H9 (cell line): ENCODE results near the gene SYNE2. TPM values are rescaled to one million over a fixed set of nuclear protein-coding genes. Genes with fewer than 3 reads are reported as not detected.

Experiments used
- DNase-seq: peaks from one replicate; pipeline ENCODE4 v3.0.0-alpha.2; 2017
- H2AFZ ChIP-seq: one replicate; pipeline ENCODE4 v1.6.1; 2013; ENCODE audit warnings: mild to moderate bottlenecking, low read length, control low read depth, moderate library complexity
- H2AK5ac ChIP-seq: 2 replicates; pipeline ENCODE4 v1.6.1; 2013; ENCODE audit warnings: low read length, control low read depth, mixed read lengths; ENCODE audit not compliant: insufficient read length
- H2BK120ac ChIP-seq: one replicate; pipeline ENCODE4 v1.6.1; 2013; ENCODE audit warnings: low read depth, mild to moderate bottlenecking, low read length, control low read depth, inconsistent platforms; ENCODE audit not compliant: poor library complexity, severe bottlenecking
- H2BK12ac ChIP-seq: 2 replicates; pipeline ENCODE4 v1.6.1; 2013; ENCODE audit warnings: low read length, control low read depth, mixed read lengths, low read depth; ENCODE audit not compliant: insufficient read length
- H2BK15ac ChIP-seq: 2 replicates; pipeline ENCODE4 v1.6.1; 2013; ENCODE audit warnings: low read depth, low read length, control low read depth
- H2BK20ac ChIP-seq: one replicate; pipeline ENCODE4 v1.6.1; 2013; ENCODE audit warnings: low read depth, mild to moderate bottlenecking, low read length, control low read depth, inconsistent platforms; ENCODE audit not compliant: poor library complexity, severe bottlenecking
- H2BK5ac ChIP-seq: 2 replicates; pipeline ENCODE4 v1.6.1; 2013; ENCODE audit warnings: low read length, control low read depth, mixed read lengths; ENCODE audit not compliant: insufficient read length
- H3K14ac ChIP-seq: 2 replicates; pipeline ENCODE4 v1.6.1; 2013; ENCODE audit warnings: low read length, control low read depth; ENCODE audit not compliant: insufficient read depth
- H3K18ac ChIP-seq: 2 replicates; pipeline ENCODE4 v1.6.1; 2013; ENCODE audit warnings: low read depth, mild to moderate bottlenecking, mixed read lengths, low read length, control low read depth; ENCODE audit not compliant: insufficient read length
- H3K23ac ChIP-seq: 2 replicates; pipeline ENCODE4 v1.6.1; 2013; ENCODE audit warnings: low read length, control low read depth, mixed read lengths, low read depth; ENCODE audit not compliant: insufficient read length
- H3K23me2 ChIP-seq: 2 replicates; pipeline ENCODE4 v1.6.1; 2013; ENCODE audit warnings: low read depth, mild to moderate bottlenecking, mixed read lengths, low read length, control low read depth; ENCODE audit not compliant: insufficient read length, poor library complexity, severe bottlenecking
- H3K27ac ChIP-seq: 2 replicates; pipeline ENCODE4 v1.5.1; 2013; ENCODE audit warnings: low read length, control low read depth, mixed read lengths, low read depth; ENCODE audit not compliant: insufficient read length
- H3K27me3 ChIP-seq: 2 replicates; pipeline ENCODE4 v1.6.1; 2013; ENCODE audit warnings: low read length, control low read depth, inconsistent platforms; ENCODE audit not compliant: insufficient read depth
- H3K4ac ChIP-seq: 2 replicates; pipeline ENCODE4 v1.6.1; 2013; ENCODE audit warnings: low read depth, mild to moderate bottlenecking, control low read depth, inconsistent platforms, low read length, moderate library complexity
- H3K4me1 ChIP-seq: 2 replicates; pipeline ENCODE4 v1.6.1; 2013; ENCODE audit warnings: low read length, control low read depth, inconsistent platforms; ENCODE audit not compliant: insufficient read depth
- H3K4me2 ChIP-seq: 2 replicates; pipeline ENCODE4 v1.6.1; 2013; ENCODE audit warnings: low read length, control low read depth, mixed read lengths; ENCODE audit not compliant: insufficient read length, insufficient read depth
- H3K56ac ChIP-seq: 2 replicates; pipeline ENCODE4 v1.6.1; 2013; ENCODE audit warnings: low read depth, mild to moderate bottlenecking, mixed read lengths, low read length, control low read depth; ENCODE audit not compliant: insufficient read length
- H3K79me1 ChIP-seq: 2 replicates; pipeline ENCODE4 v1.6.1; 2013; ENCODE audit warnings: low read depth, mild to moderate bottlenecking, moderate library complexity, low read length, control low read depth, inconsistent platforms; ENCODE audit not compliant: insufficient read depth, poor library complexity, severe bottlenecking
- H3K79me2 ChIP-seq: 2 replicates; pipeline ENCODE4 v1.6.1; 2013; ENCODE audit warnings: low read length, control low read depth, inconsistent platforms; ENCODE audit not compliant: insufficient read depth
- H3K9ac ChIP-seq: 2 replicates; pipeline ENCODE4 v1.6.1; 2013; ENCODE audit warnings: low read length, control low read depth, mixed read lengths; ENCODE audit not compliant: insufficient read length; ENCODE audit errors: extremely low read depth
- H3K9me3 ChIP-seq: one replicate; pipeline ENCODE4 v1.6.1; 2013; ENCODE audit warnings: low read depth, low read length, inconsistent platforms; ENCODE audit not compliant: control insufficient read depth
- H3T11ph ChIP-seq: one replicate; pipeline ENCODE4 v1.6.1; 2013; ENCODE audit warnings: mild to moderate bottlenecking, low read length, control low read depth, inconsistent platforms
- H4K20me1 ChIP-seq: one replicate; pipeline ENCODE4 v1.6.1; 2013; ENCODE audit not compliant: control insufficient read depth, insufficient read length, insufficient read depth
- H4K5ac ChIP-seq: 2 replicates; pipeline ENCODE4 v1.6.1; 2013; ENCODE audit warnings: low read depth, mild to moderate bottlenecking, mixed read lengths, low read length, control low read depth; ENCODE audit not compliant: insufficient read length
- H4K8ac ChIP-seq: replicated peaks from 2 replicates; pipeline ENCODE4 v1.6.1; 2013; ENCODE audit warnings: low read length, control low read depth, mixed read lengths, low read depth; ENCODE audit not compliant: insufficient read length
- H4K91ac ChIP-seq: 2 replicates; pipeline ENCODE4 v1.6.1; 2013; ENCODE audit warnings: low read depth, mild to moderate bottlenecking, moderate library complexity, mixed read lengths, low read length, control low read depth; ENCODE audit not compliant: insufficient read length
- H3K27ac Mint-ChIP-seq, 3 experiments: 2 replicates in 2 of 3; 3 replicates in 1 of 3; pipeline ENCODE4 v1.8.0; 2020 to 2021; ENCODE audit warnings: mixed read lengths in 3 of 3, mild to moderate bottlenecking in 1 of 3, moderate library complexity in 1 of 3
- H3K27me3 Mint-ChIP-seq: 2 replicates; pipeline ENCODE4 v1.8.0; 2021; ENCODE audit warnings: low read depth, mild to moderate bottlenecking, moderate library complexity, mixed read lengths
- H3K36me3 Mint-ChIP-seq, 3 experiments: 2 replicates in 2 of 3; 3 replicates in 1 of 3; pipeline ENCODE4 v1.8.0; 2020 to 2021; ENCODE audit warnings: low read depth in 3 of 3, mixed read lengths in 3 of 3; ENCODE audit not compliant: insufficient read depth in 1 of 3
- H3K4me1 Mint-ChIP-seq, 2 experiments: 2 replicates each; pipeline ENCODE4 v1.8.0; 2020; ENCODE audit warnings: mixed read lengths in 2 of 2
- H3K4me3 Mint-ChIP-seq, 2 experiments: 2 replicates in 1 of 2; 3 replicates in 1 of 2; pipeline ENCODE4 v1.8.0; 2020 to 2021; ENCODE audit warnings: mild to moderate bottlenecking in 2 of 2, mixed read lengths in 2 of 2, moderate library complexity in 1 of 2
- H3K9me3 Mint-ChIP-seq, 2 experiments: 2 replicates in 1 of 2; 3 replicates in 1 of 2; pipeline ENCODE4 v1.8.0; 2020; ENCODE audit warnings: mild to moderate bottlenecking in 2 of 2, mixed read lengths in 2 of 2, moderate library complexity in 1 of 2
- CTCF ChIP-seq: fragments of 200-600 bp; sonication (generic); conservative IDR thresholded peaks from 3 replicates; pipeline ENCODE4 v1.8.0; 2021; ENCODE audit warnings: antibody characterized with exemption, mild to moderate bottlenecking
- total RNA-seq: library from RNA; stranded (reverse); gene quantifications from 2 replicates; pipeline ENCODE4 v1.2.1, GENCODE V29; 2021

Gene SYNE2
- total RNA-seq, 1 experiment from 2014 or later, result 43.3 TPM

- Histone ChIP-seq H4K5ac (no peak overlapping the region), H3K4ac (no peak overlapping the region), H3K23me2 (no peaks in the 10 kb centered on the region), H2BK5ac (no peak overlapping the region), H3K27ac (no peak overlapping the region), H3K18ac (no peak overlapping the region), H2BK120ac (no peak overlapping the region), H4K20me1 (no peaks in the 10 kb centered on the region), H3K56ac (no peak overlapping the region), H4K8ac (no peak overlapping the region), H3K9me3 (no peaks in the 10 kb centered on the region), H3K27me3 (no peaks in the 10 kb centered on the region), H3K23ac (no peak overlapping the region), H3K79me2 (no peaks in the 10 kb centered on the region), H2AK5ac (no peak overlapping the region), H2AFZ (no peak overlapping the region), H3K4me2 (no peak overlapping the region), H3K4me1 (no peaks in the 10 kb centered on the region), H2BK20ac (no peak overlapping the region), H3T11ph (no peak overlapping the region), H2BK12ac (no peak overlapping the region), H4K91ac (no peak overlapping the region), H2BK15ac (no peak overlapping the region), H3K79me1 (no peaks in the 10 kb centered on the region), H3K9ac (no peak overlapping the region), H3K14ac (no peak overlapping the region)
- TF ChIP-seq CTCF, result no peak
- no peaks in the 10 kb centered on the region for H3K27me3 Mint-ChIP-seq
- no peaks in the 10 kb centered on the region for H3K4me1 Mint-ChIP-seq
- peaks cover 7 to 16% (median 9%) of the 10 kb centered on the region in 3 experiments; a peak in 4 of 7 replicates for H3K36me3 Mint-ChIP-seq
- H3K27ac Mint-ChIP-seq, result no peak overlapping the region; a peak in 1 of 7 replicates
- DNase-seq, result no peak
- H3K9me3 Mint-ChIP-seq, result no peaks in the 10 kb centered on the region
- no peak overlapping the region for H3K4me3 Mint-ChIP-seq
Observed at GRCh38 chr14:64119980-64120379, 267.2 kb downstream of the SYNE2 start.
